NCI-H2227 (cell line): Measurements from ENCODE around the gene SH3RF3.
"Not testable (repeated sequence)": the region's sequence is repeated elsewhere in the genome, so short reads cannot be mapped to it uniquely, and the experiment has no call there.

ENCODE experiments used
- DNase-seq: peaks from one replicate; lab custom pipeline; 2025; ENCODE audit not compliant: unreplicated experiment; lab: John Stamatoyannopoulos, UW

Gene SH3RF3

DNA sequence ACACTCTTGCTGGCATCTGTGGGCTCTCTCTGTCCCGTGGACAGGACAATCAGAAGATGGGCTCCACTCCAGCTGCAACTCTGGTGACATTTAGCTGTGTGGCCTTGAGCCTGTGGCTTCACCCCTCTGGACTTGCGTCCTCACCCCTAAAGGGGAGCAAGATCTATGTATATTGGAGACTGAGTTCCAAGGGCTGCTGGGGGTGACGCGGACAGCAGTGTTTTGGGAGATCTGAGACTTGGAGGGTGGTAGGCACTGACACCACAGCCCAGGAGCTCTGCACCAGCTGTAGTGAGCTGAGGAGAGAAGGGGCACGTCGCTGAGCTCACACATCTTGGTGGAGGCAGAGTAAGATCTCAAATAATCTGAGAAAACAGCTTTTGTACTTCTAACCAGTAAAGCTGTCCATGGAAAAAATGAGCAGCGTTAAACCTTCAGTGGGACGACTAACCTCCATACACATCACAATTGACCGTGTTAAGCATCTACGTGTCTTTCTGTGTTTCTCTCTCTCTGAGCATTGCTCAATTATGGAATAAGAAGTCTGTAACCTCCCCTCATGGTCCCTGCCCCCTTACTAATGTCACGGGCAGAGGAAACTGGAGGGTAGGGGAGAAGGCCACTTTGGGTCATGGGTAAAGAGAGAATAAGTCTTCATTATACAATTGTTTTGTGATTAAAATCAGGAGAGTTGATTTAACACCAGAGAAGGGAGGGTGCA, 85.8 kb downstream of the SH3RF3 start:
- no peak for DNase-seq

DNA sequence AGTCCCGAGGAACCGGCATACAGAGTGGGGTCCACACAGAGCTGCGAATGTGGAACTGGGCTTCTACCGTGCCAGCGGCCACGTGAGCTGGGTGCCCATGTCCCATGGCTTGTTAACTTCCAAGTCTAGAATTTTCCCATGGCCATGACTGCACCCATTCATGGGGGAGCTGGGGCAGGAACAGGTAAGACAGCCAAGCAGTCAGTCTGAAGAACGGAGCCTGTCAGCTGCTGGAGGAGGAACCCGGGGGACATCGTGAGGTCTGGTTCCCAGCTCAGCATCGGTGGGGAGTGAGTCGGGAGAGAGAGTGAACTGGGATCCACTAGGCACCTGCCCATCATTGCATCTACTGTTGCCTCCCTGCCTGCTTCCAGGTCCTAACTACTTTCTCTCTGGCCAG, 86.9 kb downstream of the SH3RF3 start:
- DNase-seq = no peak

DNA sequence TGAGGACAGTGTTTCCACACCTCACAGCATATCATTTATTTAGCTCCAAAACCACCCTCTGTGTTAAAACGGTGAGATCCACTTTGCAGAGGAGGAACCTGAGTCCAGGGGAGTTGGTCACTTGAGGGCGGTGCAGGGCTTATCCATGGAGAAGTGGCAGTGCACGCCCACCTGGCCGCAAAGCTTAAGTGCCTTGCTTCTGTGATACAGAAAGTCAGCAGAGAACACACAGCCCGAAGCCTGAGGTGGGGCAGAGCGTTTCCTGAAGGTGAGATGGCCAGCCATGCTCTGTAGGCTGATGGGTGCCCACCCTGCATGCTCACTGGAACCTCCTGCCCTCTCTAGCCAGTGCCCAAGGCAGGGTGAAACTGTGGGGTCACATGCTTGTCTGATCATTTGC, 87.3 kb downstream of the SH3RF3 start:
- no peak for DNase-seq

DNA sequence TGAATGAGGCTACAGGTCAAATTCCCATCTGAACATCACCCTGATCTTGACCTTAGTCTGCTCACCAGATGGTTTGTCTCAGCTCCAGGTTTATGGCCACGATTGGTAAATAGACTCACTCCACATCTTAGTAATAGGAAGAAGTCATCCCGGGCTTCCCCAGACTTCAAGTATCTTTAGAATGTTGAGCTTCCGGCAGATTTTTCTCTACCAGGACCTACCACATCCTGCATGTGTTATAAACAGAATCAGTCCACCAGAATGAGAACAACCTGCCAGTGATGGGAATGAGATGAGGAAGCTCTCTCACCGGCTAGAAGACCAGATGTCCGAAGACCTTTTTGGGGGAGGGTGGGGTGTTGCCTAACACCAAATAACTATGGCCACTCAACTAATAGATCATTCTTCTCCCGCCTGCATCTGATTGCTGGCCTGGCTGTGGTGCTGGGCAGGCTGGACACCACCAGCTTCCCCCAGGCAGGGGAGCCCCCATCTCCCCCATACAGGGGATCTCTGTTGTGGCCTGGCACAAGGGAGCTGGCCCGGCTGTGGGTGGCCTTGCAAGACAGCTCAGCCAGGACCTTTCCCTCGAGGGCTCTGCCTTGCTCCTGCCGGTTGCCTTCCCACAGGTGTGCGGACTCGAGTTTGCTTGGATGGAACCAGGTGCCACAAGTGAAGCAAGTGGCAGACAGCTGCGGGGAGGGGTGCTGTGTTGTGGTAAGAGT, 88.5 kb downstream of the SH3RF3 start:
- DNase-seq = no peak

DNA sequence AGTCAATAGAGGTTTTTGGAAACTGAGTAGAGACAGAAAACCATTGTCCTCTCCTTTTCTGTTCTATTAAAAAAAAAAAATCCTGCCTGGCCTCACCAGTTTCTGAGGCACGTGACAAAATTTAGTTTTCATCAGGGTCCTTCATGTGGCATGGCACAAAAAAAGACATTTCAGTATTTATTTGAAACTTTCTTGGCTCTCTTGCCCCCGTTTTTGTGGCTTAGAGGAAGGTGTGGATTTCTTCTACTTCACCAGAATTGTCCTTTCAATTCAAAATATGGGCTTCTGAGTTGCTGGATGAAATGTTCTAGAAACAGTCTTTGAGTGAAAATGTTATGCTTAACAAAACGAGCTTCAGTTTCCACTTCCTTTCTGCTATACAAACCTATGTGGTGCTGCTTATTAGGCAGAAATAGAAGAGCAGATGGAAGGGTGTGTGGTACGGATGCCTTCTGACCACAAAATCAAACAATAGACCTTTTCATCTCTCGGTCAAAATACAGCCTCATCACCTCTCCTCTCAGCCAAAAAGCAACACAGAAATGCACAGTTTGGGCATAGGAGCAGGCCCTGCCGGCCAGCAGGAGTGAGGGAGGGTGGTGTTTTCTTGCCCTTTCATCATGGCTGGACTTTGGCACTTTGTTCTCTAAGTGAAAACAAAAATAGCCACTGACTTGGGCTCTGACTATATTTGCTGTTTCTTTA, 89.2 kb downstream of the SH3RF3 start:
- DNase-seq = no peak

DNA sequence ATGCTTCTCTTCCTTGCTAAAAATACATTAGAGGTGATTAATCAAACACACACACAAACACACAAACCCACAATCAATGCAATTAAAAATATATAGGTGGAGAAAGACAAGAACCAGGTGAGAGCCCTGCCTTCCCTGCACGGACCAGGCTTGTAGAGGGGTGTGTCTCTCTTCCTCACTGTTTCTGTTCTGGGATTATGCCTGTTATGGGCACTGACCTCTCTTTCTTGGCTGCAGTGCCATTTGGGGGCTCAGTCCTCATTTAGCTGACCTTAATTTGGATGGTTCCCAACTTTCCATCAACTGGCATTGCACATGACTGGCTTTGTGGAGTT, 89.8 kb downstream of the SH3RF3 start:
- DNase-seq = no peak

DNA sequence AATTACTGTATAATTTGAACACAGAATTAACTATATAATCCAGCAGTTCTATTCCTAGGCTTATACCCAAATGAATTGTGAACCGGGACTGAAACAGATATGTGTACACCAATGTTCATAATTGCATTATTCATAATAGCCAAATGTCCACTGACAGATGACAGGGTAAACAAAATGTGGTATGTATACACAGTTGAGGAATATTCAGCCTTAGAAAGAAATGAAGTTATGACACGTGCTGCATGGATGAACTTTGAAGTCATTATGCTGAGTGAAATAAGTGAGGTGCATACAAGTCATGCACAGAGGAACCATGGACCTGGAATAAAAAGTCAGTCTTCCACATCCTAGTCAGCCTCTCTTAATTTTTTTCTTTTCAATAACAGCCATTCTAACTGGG, 91.9 kb downstream of the SH3RF3 start:
- DNase-seq = no peak

DNA sequence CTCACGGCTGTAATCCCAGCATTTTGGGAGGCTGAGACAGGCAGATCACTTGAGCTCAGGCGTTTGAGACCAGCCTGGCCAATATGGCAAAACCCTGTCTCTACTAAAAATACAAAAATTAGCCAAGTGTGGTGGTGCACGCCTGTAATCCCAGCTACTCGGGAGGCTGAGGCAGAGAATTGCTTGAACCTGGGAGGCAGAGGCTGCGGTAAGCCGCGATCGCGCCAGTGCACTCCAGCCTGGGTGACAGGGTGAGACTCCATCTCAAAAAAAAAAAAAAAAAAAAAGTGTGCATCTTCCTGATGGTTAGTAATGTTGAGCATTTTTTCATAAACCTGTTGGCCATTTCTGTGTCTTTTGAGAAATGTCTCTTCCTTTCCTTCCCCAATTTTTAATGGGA, 92.3 kb downstream of the SH3RF3 start:
- DNase-seq = not testable (repeated sequence)

DNA sequence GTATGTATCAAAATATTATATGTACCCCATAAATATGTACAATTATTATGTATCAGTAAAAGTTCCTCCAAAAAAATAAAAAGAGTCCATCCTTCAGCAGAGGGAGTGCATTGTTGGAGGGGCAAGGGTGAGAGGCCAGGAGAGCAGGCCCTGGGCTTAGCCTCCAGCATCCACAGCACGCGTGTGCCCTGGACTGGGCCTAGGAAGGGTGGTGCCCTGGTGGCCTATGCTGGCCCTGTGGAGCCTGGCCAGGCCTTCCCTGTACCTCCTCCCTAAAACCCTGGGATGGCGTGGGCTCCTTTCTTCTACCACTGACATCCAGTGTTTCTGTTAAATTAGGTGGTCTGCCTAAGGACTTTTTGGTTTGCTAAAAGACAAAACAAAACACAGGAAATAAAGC, 93.4 kb downstream of the SH3RF3 start:
- DNase-seq = no peak

DNA sequence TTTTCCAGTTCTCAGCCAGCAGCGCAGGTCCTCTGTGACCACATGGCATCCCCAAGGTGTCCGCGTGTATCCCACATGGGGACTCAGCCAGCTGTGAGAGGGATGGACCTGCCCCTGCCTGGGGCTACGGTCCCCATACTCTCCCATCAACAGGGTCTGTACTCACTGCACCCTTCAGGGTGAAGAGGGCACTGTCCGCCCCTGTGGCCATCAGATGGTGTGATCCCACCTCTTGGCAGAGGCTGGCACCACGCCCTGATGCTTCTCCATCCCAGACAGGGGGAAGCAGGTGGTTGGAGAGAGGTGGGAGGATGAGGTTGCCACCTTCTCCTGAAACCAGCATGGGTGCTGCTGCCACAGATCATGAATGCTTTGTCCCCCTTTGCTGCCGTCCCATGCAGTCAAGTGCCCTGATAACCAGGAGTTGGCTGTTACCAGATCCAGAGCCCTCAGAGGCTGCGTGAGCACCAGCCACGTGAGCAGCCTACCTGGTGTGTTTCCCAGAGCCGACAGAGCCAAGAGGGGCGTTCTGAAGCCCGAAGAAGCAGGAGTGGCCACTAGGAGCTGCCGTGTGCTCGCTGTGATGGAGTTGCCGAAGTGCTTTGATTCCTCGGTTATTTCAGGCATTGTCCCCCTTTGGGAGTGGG, 93.9 kb downstream of the SH3RF3 start:
- no peak for DNase-seq

DNA sequence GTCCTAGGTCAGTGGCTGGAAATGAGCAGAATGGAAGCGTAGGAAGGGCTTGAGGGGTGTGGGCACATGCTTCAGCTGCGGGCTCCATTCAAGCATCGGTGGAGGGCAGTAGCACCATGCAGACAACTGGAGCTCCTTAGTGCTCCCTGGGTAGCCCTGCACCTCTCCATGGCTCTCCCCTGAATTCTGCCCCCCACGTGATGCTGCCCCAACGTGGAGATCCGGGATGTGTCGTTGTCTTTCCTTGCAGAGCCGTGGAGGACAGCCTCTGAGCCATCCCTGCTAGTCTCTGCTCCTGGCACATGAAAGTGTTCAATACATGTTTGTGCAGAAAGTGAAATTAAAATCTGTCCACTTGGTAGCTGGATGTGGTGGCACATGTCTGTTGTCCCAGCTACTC, 94.5 kb downstream of the SH3RF3 start:
- no peak for DNase-seq

DNA sequence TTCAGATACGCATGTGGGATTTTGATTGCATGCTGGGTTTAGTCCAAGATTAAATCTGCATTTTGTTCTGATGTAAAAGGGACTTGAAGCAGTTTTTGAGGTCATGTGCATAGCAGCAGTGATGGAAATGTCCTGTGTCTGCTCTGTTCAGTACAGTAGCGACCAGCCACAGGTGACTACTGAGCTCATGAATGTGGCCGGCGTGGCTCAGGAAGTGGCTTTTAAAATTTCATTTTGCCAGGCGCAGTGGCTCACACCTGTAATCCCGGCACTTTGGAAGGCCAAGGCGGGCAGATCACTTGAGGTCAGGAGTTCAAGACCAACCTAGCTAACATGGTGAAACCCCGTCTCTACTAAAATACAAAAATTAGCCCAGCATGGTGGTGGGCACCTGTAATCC, 95.3 kb downstream of the SH3RF3 start:
- DNase-seq = not testable (repeated sequence)

DNA sequence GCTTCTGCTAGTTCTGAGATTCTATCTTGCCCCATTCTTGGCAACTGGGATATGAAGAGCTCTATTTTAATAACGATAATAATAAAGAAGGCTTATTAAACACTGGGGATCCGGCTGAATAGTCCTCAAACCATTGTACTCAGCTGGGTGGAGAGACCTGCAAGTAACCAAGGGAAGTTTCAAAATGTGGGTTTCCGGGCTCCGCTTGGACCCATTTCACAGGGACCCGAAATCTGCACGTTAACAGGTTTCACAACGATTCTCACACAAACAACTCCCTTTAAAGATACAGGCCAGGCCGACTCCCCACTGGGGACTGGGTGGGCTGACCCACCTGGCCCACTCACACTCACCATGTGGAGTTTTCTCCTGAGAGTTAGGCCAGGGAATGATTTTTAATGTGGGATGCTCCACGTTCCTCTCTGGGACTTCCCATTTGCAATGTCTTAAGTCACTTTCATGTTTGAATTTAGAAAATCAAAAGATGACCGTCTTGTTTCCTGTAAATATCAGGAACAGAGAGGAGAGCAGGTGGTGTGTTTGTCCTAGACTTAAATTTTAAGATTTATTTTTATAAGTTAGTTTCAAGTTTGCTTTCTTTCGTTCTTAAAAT, 96.3 kb downstream of the SH3RF3 start:
- no peak for DNase-seq

DNA sequence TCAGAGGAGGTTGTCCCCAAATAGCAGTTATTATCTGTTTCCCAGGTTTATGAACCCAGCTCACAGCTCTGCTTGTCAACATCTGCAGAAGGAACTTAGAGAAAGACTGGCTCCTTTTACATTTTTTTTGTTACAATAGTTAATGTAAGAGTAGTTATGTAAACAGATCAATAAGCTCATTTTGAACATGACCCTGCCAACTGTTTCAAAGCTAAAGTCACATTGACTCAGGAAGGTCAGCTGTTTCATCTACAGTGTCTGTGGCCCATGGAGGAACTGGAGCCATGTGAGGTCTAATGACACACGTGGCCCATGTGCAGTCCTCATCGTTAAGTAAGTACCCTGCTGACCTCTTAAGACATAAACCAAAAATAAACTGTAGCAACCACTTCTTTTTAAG, 97.1 kb downstream of the SH3RF3 start:
- no peak for DNase-seq

DNA sequence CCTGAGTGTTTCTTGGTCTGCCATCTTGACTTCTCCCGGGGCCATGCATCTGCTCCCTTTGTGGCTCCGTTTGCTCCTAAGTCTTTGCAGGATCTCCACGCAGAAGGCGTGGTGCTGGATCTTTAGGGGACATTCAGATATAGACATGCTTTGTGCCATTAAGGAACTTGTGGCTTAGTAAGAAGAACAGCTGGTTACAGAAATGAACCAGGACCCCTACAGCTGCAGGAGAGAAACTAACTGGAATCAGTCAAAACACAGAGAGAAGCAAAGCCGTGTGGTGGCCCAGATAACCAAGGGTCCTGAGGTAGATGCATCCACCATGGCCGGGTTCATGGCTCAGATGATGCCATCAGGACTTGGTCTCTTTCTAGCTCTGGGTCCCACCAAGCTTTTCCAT, 97.6 kb downstream of the SH3RF3 start:
- no peak for DNase-seq

DNA sequence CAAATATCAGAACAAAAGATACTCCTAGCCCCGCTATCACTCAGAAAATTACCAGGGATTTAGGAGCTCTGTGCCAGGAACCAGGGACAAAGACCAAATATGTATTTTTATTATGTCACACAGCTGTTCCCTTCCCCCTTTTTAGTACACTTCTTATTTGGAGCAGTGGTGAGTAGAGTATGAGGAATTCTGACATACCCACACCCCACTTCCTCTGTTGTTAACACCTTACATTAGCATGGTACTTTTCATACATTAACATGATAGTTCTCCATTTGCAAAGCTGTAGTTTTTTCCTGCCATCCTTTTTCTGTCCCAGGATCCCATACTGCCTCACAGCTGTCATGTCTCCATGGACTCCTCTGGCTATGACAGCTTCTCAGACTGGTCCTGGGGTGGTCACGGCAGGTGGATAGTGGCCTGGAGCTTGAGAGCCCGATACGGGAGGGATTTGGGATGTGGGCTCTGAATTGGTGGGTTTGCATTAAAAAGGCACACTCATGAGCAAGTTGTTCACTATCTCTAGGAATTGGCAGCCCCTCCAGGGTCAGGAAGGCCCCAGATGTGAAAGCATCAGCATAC, 100.2 kb downstream of the SH3RF3 start:
- no peak for DNase-seq

DNA sequence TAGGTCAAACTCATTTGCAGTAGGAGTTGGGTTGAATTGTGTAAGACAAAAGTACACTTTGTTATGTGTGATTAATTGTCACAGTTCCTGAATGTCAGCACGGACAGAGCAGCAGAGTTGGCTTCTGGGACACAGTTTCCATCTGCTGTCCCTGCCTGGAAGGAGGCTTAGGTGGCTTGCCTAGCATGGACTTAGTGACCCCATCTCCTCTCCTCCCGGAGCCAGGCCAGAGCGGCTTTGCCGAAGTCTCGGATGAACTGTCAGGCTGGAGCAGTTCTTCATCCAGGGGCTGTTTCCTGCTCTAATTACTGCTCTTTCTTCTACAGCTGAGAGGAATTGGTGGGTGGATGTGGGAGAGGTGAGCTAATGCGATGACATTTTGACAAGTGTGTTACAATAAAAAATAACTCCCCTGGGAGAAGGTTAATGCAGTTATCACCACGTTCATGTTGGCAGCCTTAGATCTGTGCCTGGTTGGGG, 102.0 kb downstream of the SH3RF3 start:
- DNase-seq = peak; percentile 68

DNA sequence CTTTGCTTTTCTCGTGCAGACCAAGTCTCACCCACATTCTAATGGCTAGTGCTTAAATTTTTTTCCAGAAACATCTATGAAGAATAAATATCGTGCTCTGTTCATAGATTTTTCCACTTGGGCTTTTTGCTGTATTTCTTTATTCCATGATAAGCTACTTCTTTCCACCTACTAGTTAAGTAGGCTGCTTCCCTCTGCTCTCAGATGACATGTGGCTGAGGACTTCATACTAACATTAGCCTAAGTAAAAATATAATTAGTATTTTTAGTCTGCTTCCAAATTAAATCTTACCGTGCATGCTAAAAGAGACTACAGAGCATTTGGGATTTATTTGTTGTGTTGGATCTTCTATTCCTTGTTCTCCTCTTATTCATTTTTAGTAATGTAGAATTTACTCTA, 102.4 kb downstream of the SH3RF3 start:
- no peak for DNase-seq

DNA sequence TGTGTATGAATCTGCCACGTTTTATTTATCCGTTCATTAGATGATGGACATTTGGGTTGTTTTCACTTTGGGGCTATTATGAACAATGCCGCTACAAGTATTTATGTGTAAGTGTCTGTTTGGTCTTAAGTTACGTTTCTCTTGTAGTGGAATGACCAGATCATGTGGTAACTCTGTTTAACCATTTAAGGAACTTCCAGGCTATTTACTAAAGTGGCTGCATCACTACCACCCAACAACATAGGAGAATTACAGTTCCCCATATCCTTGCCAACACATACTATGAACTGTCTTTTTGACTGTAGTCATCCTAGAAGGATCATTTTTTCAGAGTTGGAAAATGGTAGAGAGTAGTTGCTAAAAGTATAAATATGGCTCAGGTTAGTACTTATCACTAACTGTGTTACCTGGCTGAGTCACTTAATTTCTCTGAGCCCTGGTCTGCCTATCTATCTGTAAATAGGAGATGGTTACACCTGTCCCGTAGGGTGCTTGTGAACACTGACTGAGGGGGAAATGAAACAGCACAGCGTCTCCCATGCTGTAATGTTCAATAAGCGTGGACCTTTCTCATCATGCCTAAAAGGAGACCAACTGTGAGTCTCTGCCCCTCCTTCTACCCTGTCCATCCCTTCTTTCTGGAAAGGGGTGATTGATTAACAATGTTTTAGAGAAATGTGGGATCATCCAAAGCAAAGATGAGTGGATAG, 103.1 kb downstream of the SH3RF3 start:
- no peak for DNase-seq

DNA sequence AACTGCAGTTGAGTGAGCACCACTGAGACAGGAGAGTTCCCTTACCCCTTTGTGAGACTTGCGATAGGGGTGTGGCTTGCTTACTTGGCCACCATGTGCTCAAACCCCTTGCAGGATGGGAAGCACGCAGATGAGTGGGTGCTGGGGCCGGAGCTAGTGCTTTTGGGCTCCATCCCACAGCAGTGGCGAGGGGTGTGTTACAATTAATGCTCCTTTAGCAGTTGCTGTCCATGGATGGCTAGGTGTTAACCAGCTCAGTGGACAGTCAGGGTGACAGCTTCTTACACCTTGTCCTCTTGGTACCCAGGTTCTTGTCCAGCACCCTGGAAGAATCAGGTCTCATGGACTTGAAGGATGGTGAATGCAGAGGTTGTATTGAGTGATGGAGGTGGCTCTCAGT, 103.9 kb downstream of the SH3RF3 start:
- DNase-seq = no peak
